ENCODE results near the gene GPR35. TPM values are rescaled to one million over a fixed set of nuclear protein-coding genes. Genes with fewer than 3 reads are reported as not detected.

Gene GPR35
- total and polyA plus RNA-seq, 2 of the 13 experiments (the other 11 are each of a cell fraction or from before 2014, with no cell fraction given) = 27.1 to 44.2 TPM

- TF ChIP-seq, protein P1, sequence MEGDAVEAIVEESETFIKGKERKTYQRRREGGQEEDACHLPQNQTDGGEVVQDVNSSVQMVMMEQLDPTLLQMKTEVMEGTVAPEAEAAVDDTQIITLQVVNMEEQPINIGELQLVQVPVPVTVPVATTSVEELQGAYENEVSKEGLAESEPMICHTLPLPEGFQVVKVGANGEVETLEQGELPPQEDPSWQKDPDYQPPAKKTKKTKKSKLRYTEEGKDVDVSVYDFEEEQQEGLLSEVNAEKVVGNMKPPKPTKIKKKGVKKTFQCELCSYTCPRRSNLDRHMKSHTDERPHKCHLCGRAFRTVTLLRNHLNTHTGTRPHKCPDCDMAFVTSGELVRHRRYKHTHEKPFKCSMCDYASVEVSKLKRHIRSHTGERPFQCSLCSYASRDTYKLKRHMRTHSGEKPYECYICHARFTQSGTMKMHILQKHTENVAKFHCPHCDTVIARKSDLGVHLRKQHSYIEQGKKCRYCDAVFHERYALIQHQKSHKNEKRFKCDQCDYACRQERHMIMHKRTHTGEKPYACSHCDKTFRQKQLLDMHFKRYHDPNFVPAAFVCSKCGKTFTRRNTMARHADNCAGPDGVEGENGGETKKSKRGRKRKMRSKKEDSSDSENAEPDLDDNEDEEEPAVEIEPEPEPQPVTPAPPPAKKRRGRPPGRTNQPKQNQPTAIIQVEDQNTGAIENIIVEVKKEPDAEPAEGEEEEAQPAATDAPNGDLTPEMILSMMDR (CRISPR knock-in tag; IDR thresholded peaks at IDR 0.05) = peak; percentile 45
- no peak for TF ChIP-seq U2AF1 (optimal IDR thresholded peaks at IDR 0.05; ENCODE audit: low read depth, low read length)
- TF ChIP-seq, protein P2, sequence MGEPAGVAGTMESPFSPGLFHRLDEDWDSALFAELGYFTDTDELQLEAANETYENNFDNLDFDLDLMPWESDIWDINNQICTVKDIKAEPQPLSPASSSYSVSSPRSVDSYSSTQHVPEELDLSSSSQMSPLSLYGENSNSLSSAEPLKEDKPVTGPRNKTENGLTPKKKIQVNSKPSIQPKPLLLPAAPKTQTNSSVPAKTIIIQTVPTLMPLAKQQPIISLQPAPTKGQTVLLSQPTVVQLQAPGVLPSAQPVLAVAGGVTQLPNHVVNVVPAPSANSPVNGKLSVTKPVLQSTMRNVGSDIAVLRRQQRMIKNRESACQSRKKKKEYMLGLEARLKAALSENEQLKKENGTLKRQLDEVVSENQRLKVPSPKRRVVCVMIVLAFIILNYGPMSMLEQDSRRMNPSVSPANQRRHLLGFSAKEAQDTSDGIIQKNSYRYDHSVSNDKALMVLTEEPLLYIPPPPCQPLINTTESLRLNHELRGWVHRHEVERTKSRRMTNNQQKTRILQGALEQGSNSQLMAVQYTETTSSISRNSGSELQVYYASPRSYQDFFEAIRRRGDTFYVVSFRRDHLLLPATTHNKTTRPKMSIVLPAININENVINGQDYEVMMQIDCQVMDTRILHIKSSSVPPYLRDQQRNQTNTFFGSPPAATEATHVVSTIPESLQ (CRISPR knock-in tag; conservative IDR thresholded peaks at IDR 0.05) = no peak
- TF ChIP-seq ZMYM2 (CRISPR knock-in tag; IDR thresholded peaks at IDR 0.05) = no peak
- TF ChIP-seq MLX (CRISPR knock-in tag; IDR thresholded peaks at IDR 0.05) = peak; percentile 52
- 0 out of 2 replicates have a peak, but pooled peaks have one; percentile 58 for TF ChIP-seq ZNF468 (CRISPR knock-in tag; IDR thresholded peaks at IDR 0.05)
- no peak for TF ChIP-seq ZNF577 (CRISPR knock-in tag; IDR thresholded peaks at IDR 0.05; ENCODE audit: borderline replicate concordance, low read depth)
- TF ChIP-seq ZNF33A (CRISPR knock-in tag; IDR thresholded peaks at IDR 0.05; ENCODE audit: borderline replicate concordance) = no peak
- TF ChIP-seq ZNF879 (CRISPR knock-in tag; IDR thresholded peaks at IDR 0.05) = no peak
- no peak for TF ChIP-seq ZNF180 (CRISPR knock-in tag; IDR thresholded peaks at IDR 0.05; ENCODE audit: borderline replicate concordance, low read depth)
- no peak for TF ChIP-seq JUNB (CRISPR knock-in tag; IDR thresholded peaks at IDR 0.05; ENCODE audit: borderline replicate concordance)
- TF ChIP-seq AHR (CRISPR knock-in tag; IDR thresholded peaks at IDR 0.05) = 0 out of 2 replicates have a peak, but pooled peaks have one; percentile 42
- 0 out of 2 replicates have a peak, but pooled peaks have one; percentile 24 for TF ChIP-seq ZNF513 (CRISPR knock-in tag; conservative IDR thresholded peaks at IDR 0.05)
- no peak for TF ChIP-seq TBX3 (IDR thresholded peaks at IDR 0.05; ENCODE audit: borderline replicate concordance)
- TF ChIP-seq ZNF224 (CRISPR knock-in tag; IDR thresholded peaks at IDR 0.05) = peak; percentile 72; the same call in 1 of the 2 replicates
- peak; percentile 58; the same call in 1 of the 2 replicates for TF ChIP-seq HOXA5 (CRISPR knock-in tag; IDR thresholded peaks at IDR 0.05)
- peak; percentile 59; the same call in 1 of the 2 replicates for TF ChIP-seq ZNF441 (CRISPR knock-in tag; IDR thresholded peaks at IDR 0.05; ENCODE audit: borderline replicate concordance)
- no peak for TF ChIP-seq ZNF713 (CRISPR knock-in tag; IDR thresholded peaks at IDR 0.05)
- TF ChIP-seq HNRNPLL (IDR thresholded peaks at IDR 0.05; ENCODE audit: low read depth, low read length, poor library complexity, severe bottlenecking) = peak; percentile 26
- no peak for TF ChIP-seq ZNF607 (CRISPR knock-in tag; IDR thresholded peaks at IDR 0.05; ENCODE audit: borderline replicate concordance)
- TF ChIP-seq, protein P3, sequence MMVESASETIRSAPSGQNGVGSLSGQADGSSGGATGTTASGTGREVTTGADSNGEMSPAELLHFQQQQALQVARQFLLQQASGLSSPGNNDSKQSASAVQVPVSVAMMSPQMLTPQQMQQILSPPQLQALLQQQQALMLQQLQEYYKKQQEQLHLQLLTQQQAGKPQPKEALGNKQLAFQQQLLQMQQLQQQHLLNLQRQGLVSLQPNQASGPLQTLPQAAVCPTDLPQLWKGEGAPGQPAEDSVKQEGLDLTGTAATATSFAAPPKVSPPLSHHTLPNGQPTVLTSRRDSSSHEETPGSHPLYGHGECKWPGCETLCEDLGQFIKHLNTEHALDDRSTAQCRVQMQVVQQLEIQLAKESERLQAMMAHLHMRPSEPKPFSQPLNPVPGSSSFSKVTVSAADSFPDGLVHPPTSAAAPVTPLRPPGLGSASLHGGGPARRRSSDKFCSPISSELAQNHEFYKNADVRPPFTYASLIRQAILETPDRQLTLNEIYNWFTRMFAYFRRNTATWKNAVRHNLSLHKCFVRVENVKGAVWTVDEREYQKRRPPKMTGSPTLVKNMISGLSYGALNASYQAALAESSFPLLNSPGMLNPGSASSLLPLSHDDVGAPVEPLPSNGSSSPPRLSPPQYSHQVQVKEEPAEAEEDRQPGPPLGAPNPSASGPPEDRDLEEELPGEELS (CRISPR knock-in tag; IDR thresholded peaks at IDR 0.05) = peak; percentile 74; the same call in 1 of the 2 replicates
Measured at GRCh38 chr2:240626531-240627300, 1.4 kb downstream of the GPR35 start (continued).
